GM18511 (cell line): ENCODE data around the gene LRRC47.
A peak's percentile ranks its signal among the peaks of the same experiment; 100 is the strongest.

ENCODE experiments used
- ATAC-seq: cut with Tn5 transposase; IDR thresholded peaks from one replicate; pipeline ENCODE4 v1.9.1; 2021; ENCODE audit warnings: mild to moderate bottlenecking, moderate library complexity; ENCODE audit not compliant: unreplicated experiment

Gene LRRC47

GRCh38 chr1:3796215-3797061 is at the start of gene LRRC47:
Gene LRRC47, minus strand, starts transcription at chr1:3796498. Its CDS starts 22 bp downstream, at chr1:3796476.
- peak; percentile 97 for ATAC-seq

GRCh38 chr1:3842912-3843311 is 46.6 kb upstream of the LRRC47 start:
- no peak for ATAC-seq

GRCh38 chr1:3841491-3841890 is 45.2 kb upstream of the LRRC47 start:
- no peak for ATAC-seq

- ATAC-seq, result no peak
Measured at GRCh38 chr1:3838788-3839187, 42.5 kb upstream of the LRRC47 start.

- no peak for ATAC-seq
Measured at GRCh38 chr1:3837685-3838084, 41.4 kb upstream of the LRRC47 start.

GRCh38 chr1:3837200-3837599 is 40.9 kb upstream of the LRRC47 start:
- no peak for ATAC-seq

GRCh38 chr1:3836421-3836820 is 40.1 kb upstream of the LRRC47 start:
- no peak for ATAC-seq

GRCh38 chr1:3834701-3835100 is 38.4 kb upstream of the LRRC47 start:
- ATAC-seq, result no peak

- ATAC-seq, result no peak
Measured at GRCh38 chr1:3831689-3832088, 35.4 kb upstream of the LRRC47 start.

GRCh38 chr1:3828391-3828790 is 32.1 kb upstream of the LRRC47 start:
- no peak for ATAC-seq

GRCh38 chr1:3827813-3828307 is 31.6 kb upstream of the LRRC47 start:
- ATAC-seq, result no peak

GRCh38 chr1:3825356-3825755 is 29.1 kb upstream of the LRRC47 start:
- no peak for ATAC-seq

GRCh38 chr1:3824650-3825049 is 28.4 kb upstream of the LRRC47 start:
- ATAC-seq, result no peak

- ATAC-seq, result no peak
Measured at GRCh38 chr1:3822421-3822820, 26.1 kb upstream of the LRRC47 start.

- ATAC-seq, result no peak
Measured at GRCh38 chr1:3821908-3822307, 25.6 kb upstream of the LRRC47 start.

- no peak for ATAC-seq
Measured at GRCh38 chr1:3821447-3821846, 25.1 kb upstream of the LRRC47 start.

GRCh38 chr1:3821004-3821403 is 24.7 kb upstream of the LRRC47 start:
- no peak for ATAC-seq

GRCh38 chr1:3820316-3820715 is 24.0 kb upstream of the LRRC47 start:
- ATAC-seq, result no peak

GRCh38 chr1:3819771-3820200 is 23.5 kb upstream of the LRRC47 start:
- no peak for ATAC-seq

- ATAC-seq, result no peak
Measured at GRCh38 chr1:3817821-3818597, 21.7 kb upstream of the LRRC47 start.

GRCh38 chr1:3817138-3817740 is 20.9 kb upstream of the LRRC47 start:
- ATAC-seq, result no peak
